ENCODE results near the gene TMOD2. TPM values are rescaled to one million over a fixed set of nuclear protein-coding genes. Genes with fewer than 3 reads are reported as not detected.

Gene TMOD2
- total RNA-seq, 1 experiment from 2014 or later = 5.7 TPM

DNA sequence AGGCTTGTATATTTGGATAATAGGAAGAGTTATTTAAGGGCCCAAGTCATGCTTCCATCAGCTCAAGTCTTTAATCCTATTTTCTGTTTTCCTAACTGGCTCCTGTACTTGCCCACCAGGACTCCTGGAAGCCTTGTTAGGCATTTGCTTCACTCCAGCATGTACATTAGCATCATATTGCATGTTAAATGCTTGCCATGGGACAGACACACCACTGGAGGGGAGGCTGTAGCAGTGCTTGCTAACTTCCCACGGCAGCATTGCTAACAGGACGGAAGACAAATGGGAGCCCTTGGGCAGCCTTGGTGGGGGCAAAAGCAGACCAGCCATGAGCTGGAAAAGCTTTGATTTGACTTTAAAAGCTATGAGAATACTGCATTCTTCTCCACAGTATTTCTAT lies 6.1 kb downstream of the TMOD2 start:
- Histone ChIP-seq H3K27me3 (ENCODE audit: insufficient read depth, low read length) (no peaks in the 10 kb centered on the region), H3K9me2 (ENCODE audit: insufficient read depth) (no peaks in the 10 kb centered on the region), H3K4me2 (ENCODE audit: low read length) (no peak overlapping the region), H4K20me1 (ENCODE audit: insufficient read depth) (no peaks in the 10 kb centered on the region), H3K36me3 (ENCODE audit: control insufficient read depth in 1 of 2, insufficient read depth in 2 of 2, low read length in 2 of 2) (no peaks in the 10 kb centered on the region), H3K9ac (ENCODE audit: low read length) (no peak overlapping the region), H3K79me2 (ENCODE audit: insufficient read depth, low read length) (no peaks in the 10 kb centered on the region), H3K27ac (ENCODE audit: low read depth, low read length) (no peak overlapping the region), H3K4me1 (ENCODE audit: control insufficient read depth in 1 of 2, insufficient read depth in 2 of 2, low read length in 2 of 2) (peaks cover 1 to 2% of the 10 kb centered on the region in 2 experiments; a peak in 3 of 4 replicates), H3K9me3 (ENCODE audit: control insufficient read depth in 1 of 2, insufficient read depth in 1 of 2, low read depth in 1 of 2, low read length in 2 of 2) (no peaks in the 10 kb centered on the region), H3K4me3 (replicated peaks in 1 of 2; ENCODE audit: low read depth in 1 of 2, low read length in 2 of 2) (no peak overlapping the region), H2AFZ (ENCODE audit: low read depth, low read length, poor library complexity, severe bottlenecking) (no peak overlapping the region)
- intact Hi-C loops (cut with micrococcal nuclease) = no loop called here
- BruUV-seq (replicated peaks) = no TSS peak
- TF ChIP-seq EZH2 (IDR thresholded peaks at IDR 0.05) (no peak), EZH2phosphoT487 (IDR thresholded peaks at IDR 0.05; ENCODE audit: borderline replicate concordance) (no peak), RAD21 (IDR thresholded peaks at IDR 0.05; ENCODE audit: low read depth) (no peak), TCF7L2 (IDR thresholded peaks at IDR 0.05; ENCODE audit: borderline replicate concordance, extremely low read depth, insufficient read depth, insufficient read length) (no peak), YY1 (IDR thresholded peaks at IDR 0.05; ENCODE audit: extremely low read depth, insufficient replicate concordance, low read depth, low read length) (no peak), JUND (IDR thresholded peaks at IDR 0.05) (no peak), ZFX (IDR thresholded peaks at IDR 0.05) (no peak)
- TF ChIP-seq, protein P1, sequence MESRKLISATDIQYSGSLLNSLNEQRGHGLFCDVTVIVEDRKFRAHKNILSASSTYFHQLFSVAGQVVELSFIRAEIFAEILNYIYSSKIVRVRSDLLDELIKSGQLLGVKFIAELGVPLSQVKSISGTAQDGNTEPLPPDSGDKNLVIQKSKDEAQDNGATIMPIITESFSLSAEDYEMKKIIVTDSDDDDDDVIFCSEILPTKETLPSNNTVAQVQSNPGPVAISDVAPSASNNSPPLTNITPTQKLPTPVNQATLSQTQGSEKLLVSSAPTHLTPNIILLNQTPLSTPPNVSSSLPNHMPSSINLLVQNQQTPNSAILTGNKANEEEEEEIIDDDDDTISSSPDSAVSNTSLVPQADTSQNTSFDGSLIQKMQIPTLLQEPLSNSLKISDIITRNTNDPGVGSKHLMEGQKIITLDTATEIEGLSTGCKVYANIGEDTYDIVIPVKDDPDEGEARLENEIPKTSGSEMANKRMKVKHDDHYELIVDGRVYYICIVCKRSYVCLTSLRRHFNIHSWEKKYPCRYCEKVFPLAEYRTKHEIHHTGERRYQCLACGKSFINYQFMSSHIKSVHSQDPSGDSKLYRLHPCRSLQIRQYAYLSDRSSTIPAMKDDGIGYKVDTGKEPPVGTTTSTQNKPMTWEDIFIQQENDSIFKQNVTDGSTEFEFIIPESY (IDR thresholded peaks at IDR 0.05; ENCODE audit: extremely low read depth, insufficient replicate concordance, low read length) = no peak
- ATAC-seq (no peak), DNase-seq (ENCODE audit: low read depth, low spot score) (no peak)
- CTCF ChIA-PET = interaction anchor here (1.1 to 1.3 kb wide), 2 partner anchors 19 kb away, joined by 4 read pairs; no protein-coding TSS in a partner anchor
- RAD21 ChIA-PET (ENCODE audit: low non-redundant PET in 1 of 2, low total read pairs in 2 of 2, uncharacterized antibody in 2 of 2, unreplicated experiment in 2 of 2) = interaction anchor here (0.7 to 1.1 kb wide), 2 partner anchors 107 kb away, joined by 3 read pairs; no protein-coding TSS in a partner anchor
- POLR2A ChIA-PET = no interaction called here
